ENCODE data around the gene HP1BP3. TPM values are rescaled to one million over a fixed set of nuclear protein-coding genes. Genes with fewer than 3 reads are reported as not detected.
A peak's percentile ranks its signal among the peaks of the same experiment; 100 is the strongest.

The HP1BP3 gene
- total RNA-seq (2014; rRNA removed; shearing (Covaris generic); ENCODE audit: low replicate concordance) = 175 and 243 TPM in 2 replicates

- H3K27me3 ChIP-seq (ENCODE audit: low read length) = no peaks in the 10 kb centered on the region
- no peaks in the 10 kb centered on the region for H3K9me3 ChIP-seq (ENCODE audit: low read length)
- H3K4me3 ChIP-seq (ENCODE audit: low read length) = peak within 1 kb of the TSS; percentile 92
- H3K9me2 ChIP-seq (replicated peaks; ENCODE audit: insufficient read depth, low read length) = no peaks in the 10 kb centered on the region
- H3K27ac ChIP-seq (ENCODE audit: low read length) = peak within 1 kb of the TSS; percentile 91
- peak; percentile 90 for DNase-seq
- H3K9ac ChIP-seq (ENCODE audit: low read length) = peak within 1 kb of the TSS; percentile 97
- peaks cover 42% of the 10 kb centered on the region for H3K79me2 ChIP-seq (ENCODE audit: low read length)
- H3K4me2 ChIP-seq (ENCODE audit: low read depth, low read length, poor library complexity, severe bottlenecking) = peak within 1 kb of the TSS; percentile 100
- H4K20me1 ChIP-seq (ENCODE audit: insufficient read depth, low read depth, low read length) = peaks cover 13% of the 10 kb centered on the region; the same call in 1 of the 2 replicates
- peaks cover 24% of the 10 kb centered on the region for H3K4me1 ChIP-seq (ENCODE audit: low read length)
- H2AFZ ChIP-seq (ENCODE audit: low read length) = peak within 1 kb of the TSS; percentile 61; the same call in 1 of the 2 replicates
- H3K36me3 ChIP-seq (ENCODE audit: insufficient read depth, low read length) = 0 out of 2 replicates have a peak, but pooled peaks cover 4% of the 10 kb centered on the region
Measured at GRCh38 chr1:20787029-20787839, at the start of gene HP1BP3. TSS of gene HP1BP3 (minus strand) at chr1:20787307. CDS start at chr1:20780440, 6,867 bp downstream.

- H4K20me1 ChIP-seq (ENCODE audit: insufficient read depth, low read depth, low read length) = no peaks in the 10 kb centered on the region
- peaks cover 26% of the 10 kb centered on the region for H3K79me2 ChIP-seq (ENCODE audit: low read length)
- no peak overlapping the region for H3K4me2 ChIP-seq (ENCODE audit: low read depth, low read length, poor library complexity, severe bottlenecking)
- DNase-seq = no peak
- no peaks in the 10 kb centered on the region for H3K27me3 ChIP-seq (ENCODE audit: low read length)
- no peak overlapping the region for H3K9ac ChIP-seq (ENCODE audit: low read length)
- H3K9me3 ChIP-seq (ENCODE audit: low read length) = no peaks in the 10 kb centered on the region
- H3K9me2 ChIP-seq (replicated peaks; ENCODE audit: insufficient read depth, low read length) = no peaks in the 10 kb centered on the region
- H3K27ac ChIP-seq (ENCODE audit: low read length) = no peak overlapping the region
- no peak overlapping the region for H2AFZ ChIP-seq (ENCODE audit: low read length)
- no peaks in the 10 kb centered on the region for H3K4me1 ChIP-seq (ENCODE audit: low read length)
- H3K4me3 ChIP-seq (ENCODE audit: low read length) = no peak overlapping the region
- peaks cover 53% of the 10 kb centered on the region for H3K36me3 ChIP-seq (ENCODE audit: insufficient read depth, low read length)
Measured at GRCh38 chr1:20836230-20836629, 49.1 kb upstream of the HP1BP3 start.

GRCh38 chr1:20834780-20835179, 47.7 kb upstream of the HP1BP3 start:
- Histone ChIP-seq H3K9me3 (ENCODE audit: low read length) (no peaks in the 10 kb centered on the region), H3K4me2 (ENCODE audit: low read depth, low read length, poor library complexity, severe bottlenecking) (no peak overlapping the region), H3K79me2 (ENCODE audit: low read length) (peaks cover 30% of the 10 kb centered on the region), H3K9me2 (replicated peaks; ENCODE audit: insufficient read depth, low read length) (no peaks in the 10 kb centered on the region), H3K9ac (ENCODE audit: low read length) (no peak overlapping the region), H2AFZ (ENCODE audit: low read length) (no peak overlapping the region), H3K4me1 (ENCODE audit: low read length) (no peaks in the 10 kb centered on the region), H3K36me3 (ENCODE audit: insufficient read depth, low read length) (peaks cover 44% of the 10 kb centered on the region), H3K27ac (ENCODE audit: low read length) (no peak overlapping the region), H3K4me3 (ENCODE audit: low read length) (no peak overlapping the region), H4K20me1 (ENCODE audit: insufficient read depth, low read depth, low read length) (no peaks in the 10 kb centered on the region), H3K27me3 (ENCODE audit: low read length) (no peaks in the 10 kb centered on the region)
- DNase-seq = no peak

DNA sequence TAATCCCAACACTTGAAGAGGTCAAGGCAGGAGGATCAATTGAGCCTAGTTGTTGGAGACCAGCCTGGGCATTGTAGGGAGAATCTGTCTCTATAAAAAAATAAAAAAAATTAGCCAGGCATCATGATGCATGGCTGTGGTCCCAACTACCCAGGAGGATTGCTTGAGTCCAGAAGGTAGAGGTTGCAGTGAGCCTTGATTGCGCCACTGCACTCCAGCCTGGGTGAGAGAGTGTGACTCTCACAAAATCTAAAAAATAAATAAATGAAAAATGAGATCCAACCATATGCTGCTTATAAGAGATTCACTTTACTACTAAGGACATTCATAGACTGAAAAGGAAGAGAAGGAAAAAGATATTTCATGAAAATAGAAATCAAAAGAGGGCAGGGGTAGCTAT, 47.1 kb upstream of the HP1BP3 start:
- Histone ChIP-seq H3K27ac (ENCODE audit: low read length) (no peak overlapping the region), H4K20me1 (ENCODE audit: insufficient read depth, low read depth, low read length) (no peaks in the 10 kb centered on the region), H3K36me3 (ENCODE audit: insufficient read depth, low read length) (peaks cover 43% of the 10 kb centered on the region), H3K9me2 (replicated peaks; ENCODE audit: insufficient read depth, low read length) (no peaks in the 10 kb centered on the region), H3K79me2 (ENCODE audit: low read length) (peaks cover 30% of the 10 kb centered on the region), H3K4me1 (ENCODE audit: low read length) (no peaks in the 10 kb centered on the region), H3K9me3 (ENCODE audit: low read length) (no peaks in the 10 kb centered on the region), H3K9ac (ENCODE audit: low read length) (no peak overlapping the region), H3K4me2 (ENCODE audit: low read depth, low read length, poor library complexity, severe bottlenecking) (no peak overlapping the region), H3K4me3 (ENCODE audit: low read length) (no peak overlapping the region), H2AFZ (ENCODE audit: low read length) (no peak overlapping the region), H3K27me3 (ENCODE audit: low read length) (no peaks in the 10 kb centered on the region)
- DNase-seq = no peak

GRCh38 chr1:20830378-20830777, 43.3 kb upstream of the HP1BP3 start:
- H3K9me2 ChIP-seq (replicated peaks; ENCODE audit: insufficient read depth, low read length) = no peaks in the 10 kb centered on the region
- peaks cover 20% of the 10 kb centered on the region for H3K79me2 ChIP-seq (ENCODE audit: low read length)
- no peaks in the 10 kb centered on the region for H3K9me3 ChIP-seq (ENCODE audit: low read length)
- no peak overlapping the region for H3K9ac ChIP-seq (ENCODE audit: low read length)
- H3K4me1 ChIP-seq (ENCODE audit: low read length) = no peaks in the 10 kb centered on the region
- H3K4me3 ChIP-seq (ENCODE audit: low read length) = no peak overlapping the region
- peaks cover 52% of the 10 kb centered on the region for H3K36me3 ChIP-seq (ENCODE audit: insufficient read depth, low read length)
- H2AFZ ChIP-seq (ENCODE audit: low read length) = no peak overlapping the region
- no peak overlapping the region for H3K27ac ChIP-seq (ENCODE audit: low read length)
- H3K27me3 ChIP-seq (ENCODE audit: low read length) = no peaks in the 10 kb centered on the region
- no peak for DNase-seq
- H4K20me1 ChIP-seq (ENCODE audit: insufficient read depth, low read depth, low read length) = no peaks in the 10 kb centered on the region
- H3K4me2 ChIP-seq (ENCODE audit: low read depth, low read length, poor library complexity, severe bottlenecking) = no peak overlapping the region

- Histone ChIP-seq H3K9ac (ENCODE audit: low read length) (no peak overlapping the region), H3K4me1 (ENCODE audit: low read length) (no peaks in the 10 kb centered on the region), H3K27me3 (ENCODE audit: low read length) (no peaks in the 10 kb centered on the region), H3K4me2 (ENCODE audit: low read depth, low read length, poor library complexity, severe bottlenecking) (no peak overlapping the region), H2AFZ (ENCODE audit: low read length) (no peak overlapping the region), H3K27ac (ENCODE audit: low read length) (no peak overlapping the region), H3K9me3 (ENCODE audit: low read length) (no peaks in the 10 kb centered on the region), H3K4me3 (ENCODE audit: low read length) (no peak overlapping the region), H3K79me2 (ENCODE audit: low read length) (peaks cover 16% of the 10 kb centered on the region), H3K36me3 (ENCODE audit: insufficient read depth, low read length) (peaks cover 52% of the 10 kb centered on the region), H3K9me2 (replicated peaks; ENCODE audit: insufficient read depth, low read length) (no peaks in the 10 kb centered on the region), H4K20me1 (ENCODE audit: insufficient read depth, low read depth, low read length) (no peaks in the 10 kb centered on the region)
- no peak for DNase-seq
Measured at GRCh38 chr1:20829946-20830345, 42.8 kb upstream of the HP1BP3 start.

- Histone ChIP-seq H3K4me1 (ENCODE audit: low read length) (no peaks in the 10 kb centered on the region), H3K27ac (ENCODE audit: low read length) (no peak overlapping the region), H3K36me3 (ENCODE audit: insufficient read depth, low read length) (peaks cover 50% of the 10 kb centered on the region), H3K4me3 (ENCODE audit: low read length) (no peak overlapping the region), H2AFZ (ENCODE audit: low read length) (no peak overlapping the region), H3K9me3 (ENCODE audit: low read length) (no peaks in the 10 kb centered on the region), H3K9me2 (replicated peaks; ENCODE audit: insufficient read depth, low read length) (no peaks in the 10 kb centered on the region), H3K27me3 (ENCODE audit: low read length) (no peaks in the 10 kb centered on the region), H3K9ac (ENCODE audit: low read length) (no peak overlapping the region), H3K79me2 (ENCODE audit: low read length) (peaks cover 12% of the 10 kb centered on the region), H3K4me2 (ENCODE audit: low read depth, low read length, poor library complexity, severe bottlenecking) (no peak overlapping the region), H4K20me1 (ENCODE audit: insufficient read depth, low read depth, low read length) (no peaks in the 10 kb centered on the region)
- no peak for DNase-seq
Measured at GRCh38 chr1:20829531-20829930, 42.4 kb upstream of the HP1BP3 start.

GRCh38 chr1:20823845-20824244, 36.7 kb upstream of the HP1BP3 start:
- Histone ChIP-seq H3K4me1 (ENCODE audit: low read length) (no peaks in the 10 kb centered on the region), H3K9ac (ENCODE audit: low read length) (no peak overlapping the region), H3K4me2 (ENCODE audit: low read depth, low read length, poor library complexity, severe bottlenecking) (no peak overlapping the region), H3K27ac (ENCODE audit: low read length) (no peak overlapping the region), H3K36me3 (ENCODE audit: insufficient read depth, low read length) (peaks cover 45% of the 10 kb centered on the region), H4K20me1 (ENCODE audit: insufficient read depth, low read depth, low read length) (no peaks in the 10 kb centered on the region), H3K9me2 (replicated peaks; ENCODE audit: insufficient read depth, low read length) (no peaks in the 10 kb centered on the region), H3K9me3 (ENCODE audit: low read length) (no peaks in the 10 kb centered on the region), H2AFZ (ENCODE audit: low read length) (no peak overlapping the region), H3K4me3 (ENCODE audit: low read length) (no peak overlapping the region), H3K79me2 (ENCODE audit: low read length) (no peaks in the 10 kb centered on the region), H3K27me3 (ENCODE audit: low read length) (no peaks in the 10 kb centered on the region)
- no peak for DNase-seq

Measured in Karpas-422 (cell line).